Stimulated activated CD4-positive, alpha-beta T cell treated with anti-CD3 and anti-CD28 coated beads, Interleukin-15, amount 100 ng/mL, for 24 hours (primary cell): ENCODE data around the gene USP6NL.

Experiments
- DNase-seq: peaks from one replicate; pipeline ENCODE4 v3.0.0-alpha.2; 2020

USP6NL gene

GRCh38 chr10:11511321-11511720 is 100.1 kb downstream of the USP6NL start:
- DNase-seq: no peak

- DNase-seq: no peak
Observed at GRCh38 chr10:11510736-11511135, 100.7 kb downstream of the USP6NL start.

GRCh38 chr10:11510281-11510680 is 101.2 kb downstream of the USP6NL start:
- no peak for DNase-seq

- no peak for DNase-seq
Observed at GRCh38 chr10:11509036-11509435, 102.4 kb downstream of the USP6NL start.

GRCh38 chr10:11506247-11506789 is 105.1 kb downstream of the USP6NL start:
- no peak for DNase-seq

- DNase-seq: peak; percentile 48
Observed at GRCh38 chr10:11505639-11506038, 105.8 kb downstream of the USP6NL start.

GRCh38 chr10:11504566-11505285 is 106.7 kb downstream of the USP6NL start:
- no peak for DNase-seq

- DNase-seq: no peak
Observed at GRCh38 chr10:11501600-11501999, 109.8 kb downstream of the USP6NL start.

- DNase-seq: no peak
Observed at GRCh38 chr10:11499425-11500071, 111.9 kb downstream of the USP6NL start.

GRCh38 chr10:11498399-11498798 is 113.1 kb downstream of the USP6NL start:
- DNase-seq: no peak

- DNase-seq: peak; percentile 19
Observed at GRCh38 chr10:11494923-11495322, 116.5 kb downstream of the USP6NL start.

GRCh38 chr10:11493646-11494045 is 117.8 kb downstream of the USP6NL start:
- no peak for DNase-seq

GRCh38 chr10:11491087-11491486 is 120.4 kb downstream of the USP6NL start:
- no peak for DNase-seq

- DNase-seq: no peak
Observed at GRCh38 chr10:11489591-11489990, 121.9 kb downstream of the USP6NL start.

- no peak for DNase-seq
Observed at GRCh38 chr10:11488126-11488525, 123.3 kb downstream of the USP6NL start.

- DNase-seq: no peak
Observed at GRCh38 chr10:11483201-11484148, 128.0 kb downstream of the USP6NL start.

- DNase-seq: no peak
Observed at GRCh38 chr10:11482306-11482705, 129.1 kb downstream of the USP6NL start.

- DNase-seq: no peak
Observed at GRCh38 chr10:11480687-11481086, 130.8 kb downstream of the USP6NL start.

- no peak for DNase-seq
Observed at GRCh38 chr10:11479300-11479699, 132.2 kb downstream of the USP6NL start.

GRCh38 chr10:11478807-11479206 is 132.6 kb downstream of the USP6NL start:
- DNase-seq: no peak

- DNase-seq: no peak
Observed at GRCh38 chr10:11475831-11476434, 135.5 kb downstream of the USP6NL start.

GRCh38 chr10:11473128-11473760 is 138.2 kb downstream of the USP6NL start:
- DNase-seq: no peak
